ENCODE measurements around the gene SMYD1.

DNA sequence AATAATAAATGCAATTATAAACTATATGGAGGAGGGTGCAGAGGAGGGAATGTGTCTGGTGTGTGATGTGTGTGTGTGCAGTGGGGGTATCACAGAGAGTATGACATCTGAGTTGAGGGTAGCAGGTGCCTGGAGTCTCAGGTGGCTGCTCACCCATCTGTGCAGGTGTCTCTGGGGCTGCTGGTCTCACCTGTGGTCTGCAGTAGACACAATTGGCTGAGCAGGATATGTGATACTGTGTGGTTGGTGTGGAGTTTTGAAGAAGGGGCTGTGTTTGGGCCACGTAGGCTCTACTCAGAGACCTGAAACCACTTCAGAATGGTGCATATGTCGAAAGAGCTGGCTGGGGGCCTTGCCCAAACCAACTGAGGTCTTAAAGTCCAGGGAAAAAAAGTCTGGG, 43.2 kb downstream of the SMYD1 start:
- TF ChIP-seq POLR2A (IDR thresholded peaks at IDR 0.05) (no peak), EP300 (IDR thresholded peaks at IDR 0.05) (no peak)
- TF ChIP-seq, protein P1, sequence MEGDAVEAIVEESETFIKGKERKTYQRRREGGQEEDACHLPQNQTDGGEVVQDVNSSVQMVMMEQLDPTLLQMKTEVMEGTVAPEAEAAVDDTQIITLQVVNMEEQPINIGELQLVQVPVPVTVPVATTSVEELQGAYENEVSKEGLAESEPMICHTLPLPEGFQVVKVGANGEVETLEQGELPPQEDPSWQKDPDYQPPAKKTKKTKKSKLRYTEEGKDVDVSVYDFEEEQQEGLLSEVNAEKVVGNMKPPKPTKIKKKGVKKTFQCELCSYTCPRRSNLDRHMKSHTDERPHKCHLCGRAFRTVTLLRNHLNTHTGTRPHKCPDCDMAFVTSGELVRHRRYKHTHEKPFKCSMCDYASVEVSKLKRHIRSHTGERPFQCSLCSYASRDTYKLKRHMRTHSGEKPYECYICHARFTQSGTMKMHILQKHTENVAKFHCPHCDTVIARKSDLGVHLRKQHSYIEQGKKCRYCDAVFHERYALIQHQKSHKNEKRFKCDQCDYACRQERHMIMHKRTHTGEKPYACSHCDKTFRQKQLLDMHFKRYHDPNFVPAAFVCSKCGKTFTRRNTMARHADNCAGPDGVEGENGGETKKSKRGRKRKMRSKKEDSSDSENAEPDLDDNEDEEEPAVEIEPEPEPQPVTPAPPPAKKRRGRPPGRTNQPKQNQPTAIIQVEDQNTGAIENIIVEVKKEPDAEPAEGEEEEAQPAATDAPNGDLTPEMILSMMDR (IDR thresholded peaks at IDR 0.05) = no peak
